PC-9 (cell line): ENCODE data around the gene MOB3B. TPM values are rescaled to one million over a fixed set of nuclear protein-coding genes. Genes with fewer than 3 reads are reported as not detected.

Experiments
- BruUV-seq: library from RNA; stranded (reverse); fragments of 400-500 nt; replicated peaks from 2 replicates; lab custom pipeline; 2021; lab: Mats Ljungman, UMichigan
- CTCF ChIA-PET: fragments of 300-600 bp; sonication (Branson Sonifier 250); formaldehyde crosslinking; loops from one replicate; lab custom pipeline; 2022; ENCODE audit warnings: antibody characterized with exemption; lab: Charles Lee
- POLR2A ChIA-PET: fragments of 300-600 bp; sonication (Branson Sonifier 250); formaldehyde crosslinking; loops from one replicate; lab custom pipeline; 2022; ENCODE audit warnings: antibody characterized with exemption; ENCODE audit not compliant: unreplicated experiment; lab: Charles Lee
- DNase-seq, 2 experiments: peaks; one replicate each; pipeline versions ENCODE4 v3.0.0 to v3.0.0-alpha.2; 2015 to 2022; ENCODE audit warnings: mixed read lengths in 1 of 2
- H2AFZ ChIP-seq: fragments of 200-600 bp; sonication (generic); 2 replicates; pipeline ENCODE4 v1.8.1; 2017; ENCODE audit warnings: antibody characterized with exemption
- H3F3A ChIP-seq: fragments of 200-600 bp; sonication (generic); 2 replicates; pipeline ENCODE4 v1.8.1; 2017; ENCODE audit warnings: antibody characterized with exemption, mild to moderate bottlenecking, low read depth; ENCODE audit not compliant: insufficient read depth
- H3K27ac ChIP-seq: fragments of 200-600 bp; sonication (generic); 2 replicates; pipeline ENCODE4 v1.6.1; 2016; ENCODE audit warnings: mixed run types
- H3K27me3 ChIP-seq: fragments of 200-600 bp; sonication (generic); 2 replicates; pipeline ENCODE4 v1.6.1; 2016; ENCODE audit warnings: low read depth, mixed run types; ENCODE audit not compliant: insufficient read depth
- H3K36me3 ChIP-seq: fragments of 200-600 bp; sonication (generic); 2 replicates; pipeline ENCODE4 v1.6.1; 2016; ENCODE audit warnings: low read depth, mixed run types
- H3K4me1 ChIP-seq: fragments of 200-600 bp; sonication (generic); replicated peaks from 2 replicates; pipeline ENCODE4 v1.6.1; 2016; ENCODE audit warnings: mixed run types; ENCODE audit not compliant: insufficient read depth
- H3K4me2 ChIP-seq: fragments of 200-600 bp; sonication (generic); 2 replicates; pipeline ENCODE4 v1.6.1; 2017; ENCODE audit warnings: mixed run types
- H3K4me3 ChIP-seq: fragments of 200-600 bp; sonication (generic); 2 replicates; pipeline ENCODE4 v1.6.1; 2016; ENCODE audit warnings: mixed run types
- H3K79me2 ChIP-seq: fragments of 200-600 bp; sonication (generic); 2 replicates; pipeline ENCODE4 v1.6.1; 2017; ENCODE audit warnings: low read depth, mixed run types
- H3K9me2 ChIP-seq: fragments of 200-600 bp; sonication (generic); 2 replicates; pipeline ENCODE4 v1.8.1; 2017; ENCODE audit warnings: mild to moderate bottlenecking; ENCODE audit not compliant: insufficient read depth
- H3K9me3 ChIP-seq: fragments of 200-600 bp; sonication (generic); 2 replicates; pipeline ENCODE4 v1.8.1; 2016; ENCODE audit warnings: low read depth; ENCODE audit not compliant: insufficient read depth
- H4K20me1 ChIP-seq: fragments of 200-600 bp; sonication (generic); 2 replicates; pipeline ENCODE4 v1.8.1; 2017; ENCODE audit not compliant: insufficient read depth
- EZH2 ChIP-seq: fragments of 200-600 bp; sonication (generic); IDR thresholded peaks from 2 replicates; pipeline ENCODE4 v1.8.0; 2017; ENCODE audit warnings: antibody characterized with exemption, low read depth
- intact Hi-C: fragments of 100-400 bp; cut with micrococcal nuclease; formaldehyde crosslinking; loops from one replicate; pipeline ENCODE4 v1.10.0; 2022; ENCODE audit not compliant: unreplicated experiment
- total RNA-seq: library from RNA; stranded (reverse); gene quantifications from 2 replicates; pipeline ENCODE4 v1.2.3, GENCODE V29; 2021
- TF ChIP-seq, protein P1 (sequence below): fragments of 200-600 bp; sonication (generic); conservative IDR thresholded peaks from 2 replicates; pipeline ENCODE4 v1.6.1; 2017; ENCODE audit warnings: mixed run types, antibody characterized with exemption, mild to moderate bottlenecking, moderate library complexity

The MOB3B gene
- total RNA-seq, 1 experiment from 2014 or later = 4.4 TPM

DNA sequence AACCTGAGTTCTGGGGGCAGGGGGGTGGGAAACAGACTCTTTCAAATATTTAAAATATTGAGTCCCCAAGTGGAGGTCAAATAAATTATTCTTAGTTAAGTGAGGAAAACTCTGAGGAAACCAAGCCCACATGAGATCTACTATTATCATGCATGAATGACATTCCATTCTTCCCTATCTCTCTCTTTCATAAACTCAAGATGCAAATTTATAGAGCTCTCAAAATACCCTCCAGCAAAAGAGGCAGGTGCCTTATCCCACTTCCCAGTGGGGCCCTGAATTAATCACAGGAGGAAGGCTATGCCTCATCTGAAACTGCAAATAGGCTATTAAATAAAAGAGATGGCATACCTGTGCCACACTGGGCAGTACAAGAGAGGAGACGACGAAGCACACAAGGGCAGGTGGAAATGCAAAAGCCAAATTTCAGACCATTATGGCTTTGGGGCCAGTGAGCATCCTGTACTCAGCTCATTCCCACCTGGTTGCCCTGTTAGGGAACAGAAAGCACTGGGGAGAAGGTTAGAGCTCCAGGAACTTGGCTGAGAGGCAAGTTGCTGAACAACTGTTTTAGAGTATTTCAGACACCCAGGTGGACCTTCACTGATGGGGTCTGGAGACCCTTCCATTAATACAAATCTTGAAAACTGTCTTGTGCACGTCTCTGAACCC is 130.5 kb downstream of the MOB3B start:
- H3K27ac ChIP-seq = no peak overlapping the region
- CTCF ChIA-PET = no interaction called here
- H3K4me3 ChIP-seq = no peak overlapping the region
- H4K20me1 ChIP-seq = no peaks in the 10 kb centered on the region
- H3K4me2 ChIP-seq = no peak overlapping the region
- no TSS peak for BruUV-seq
- no peaks in the 10 kb centered on the region for H3K79me2 ChIP-seq
- H3K27me3 ChIP-seq = no peaks in the 10 kb centered on the region
- H3K36me3 ChIP-seq = no peaks in the 10 kb centered on the region
- no peaks in the 10 kb centered on the region for H3F3A ChIP-seq
- no peak for TF ChIP-seq EZH2
- TF ChIP-seq, protein P1, sequence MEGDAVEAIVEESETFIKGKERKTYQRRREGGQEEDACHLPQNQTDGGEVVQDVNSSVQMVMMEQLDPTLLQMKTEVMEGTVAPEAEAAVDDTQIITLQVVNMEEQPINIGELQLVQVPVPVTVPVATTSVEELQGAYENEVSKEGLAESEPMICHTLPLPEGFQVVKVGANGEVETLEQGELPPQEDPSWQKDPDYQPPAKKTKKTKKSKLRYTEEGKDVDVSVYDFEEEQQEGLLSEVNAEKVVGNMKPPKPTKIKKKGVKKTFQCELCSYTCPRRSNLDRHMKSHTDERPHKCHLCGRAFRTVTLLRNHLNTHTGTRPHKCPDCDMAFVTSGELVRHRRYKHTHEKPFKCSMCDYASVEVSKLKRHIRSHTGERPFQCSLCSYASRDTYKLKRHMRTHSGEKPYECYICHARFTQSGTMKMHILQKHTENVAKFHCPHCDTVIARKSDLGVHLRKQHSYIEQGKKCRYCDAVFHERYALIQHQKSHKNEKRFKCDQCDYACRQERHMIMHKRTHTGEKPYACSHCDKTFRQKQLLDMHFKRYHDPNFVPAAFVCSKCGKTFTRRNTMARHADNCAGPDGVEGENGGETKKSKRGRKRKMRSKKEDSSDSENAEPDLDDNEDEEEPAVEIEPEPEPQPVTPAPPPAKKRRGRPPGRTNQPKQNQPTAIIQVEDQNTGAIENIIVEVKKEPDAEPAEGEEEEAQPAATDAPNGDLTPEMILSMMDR = no peak
- H3K9me2 ChIP-seq = no peaks in the 10 kb centered on the region
- H2AFZ ChIP-seq = no peak overlapping the region
- no peaks in the 10 kb centered on the region for H3K4me1 ChIP-seq
- no peaks in the 10 kb centered on the region for H3K9me3 ChIP-seq
- POLR2A ChIA-PET = no interaction called here
- intact Hi-C loops = no loop called here
- no peak for DNase-seq

DNA sequence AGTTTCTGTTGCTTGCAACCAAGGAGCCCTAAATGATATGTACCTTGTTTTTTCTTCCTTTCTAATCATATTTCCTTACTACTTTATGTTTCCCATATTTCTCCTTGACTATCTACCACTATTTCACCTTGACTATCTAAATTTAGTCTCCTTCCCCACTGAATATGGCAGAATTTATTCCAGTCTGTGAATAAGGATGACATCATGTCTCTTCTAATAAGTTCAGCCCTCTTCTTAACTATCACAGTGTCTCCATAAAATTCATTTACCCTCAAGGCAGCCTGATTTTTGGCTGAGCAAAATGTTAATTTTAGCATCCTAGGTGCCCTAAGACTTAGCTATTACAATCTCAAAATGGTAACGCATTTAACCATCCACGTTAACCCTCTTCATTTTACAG is 133.1 kb downstream of the MOB3B start:
- Histone ChIP-seq H3K27me3 (no peaks in the 10 kb centered on the region), H3K36me3 (no peaks in the 10 kb centered on the region), H3K9me2 (no peaks in the 10 kb centered on the region), H3F3A (no peaks in the 10 kb centered on the region), H3K9me3 (no peaks in the 10 kb centered on the region), H3K4me2 (no peak overlapping the region), H3K4me3 (no peak overlapping the region), H3K27ac (no peak overlapping the region), H2AFZ (no peak overlapping the region), H3K4me1 (no peaks in the 10 kb centered on the region), H3K79me2 (no peaks in the 10 kb centered on the region), H4K20me1 (no peaks in the 10 kb centered on the region)
- ChIA-PET POLR2A (no interaction called here), CTCF (no interaction called here)
- intact Hi-C loops = no loop called here
- no TSS peak for BruUV-seq
- TF ChIP-seq, protein P1 = no peak
- no peak for TF ChIP-seq EZH2
- DNase-seq = no peak

DNA sequence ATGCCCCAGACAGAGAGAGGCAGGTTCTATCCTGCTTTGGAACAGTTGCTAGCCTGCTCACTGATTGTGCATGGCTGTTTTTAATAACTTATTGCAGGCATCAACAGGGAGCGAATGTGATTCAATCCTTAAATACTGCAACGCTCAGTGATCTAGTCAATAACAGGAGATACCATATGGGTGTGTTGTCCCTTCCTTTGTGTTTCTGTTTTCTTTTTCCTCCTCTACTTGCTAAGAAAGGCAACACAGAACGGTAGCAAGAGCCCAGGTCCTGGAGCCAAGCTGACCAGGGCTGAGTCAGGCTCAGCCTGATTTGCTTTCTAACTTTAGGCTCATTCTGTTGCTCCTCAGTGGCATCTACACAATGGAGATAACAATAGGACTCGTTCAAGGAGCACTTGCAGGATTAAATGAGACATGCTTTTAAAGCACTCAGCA is 134.1 kb downstream of the MOB3B start:
- POLR2A ChIA-PET = no interaction called here
- Histone ChIP-seq H3K4me3 (no peak overlapping the region), H3K36me3 (no peaks in the 10 kb centered on the region), H2AFZ (no peak overlapping the region), H3K9me2 (no peaks in the 10 kb centered on the region), H3F3A (no peaks in the 10 kb centered on the region), H4K20me1 (no peaks in the 10 kb centered on the region), H3K9me3 (no peaks in the 10 kb centered on the region), H3K4me1 (no peaks in the 10 kb centered on the region), H3K27me3 (no peaks in the 10 kb centered on the region), H3K27ac (no peak overlapping the region), H3K79me2 (no peaks in the 10 kb centered on the region), H3K4me2 (no peak overlapping the region)
- intact Hi-C loops = no loop called here
- no peak for TF ChIP-seq EZH2
- TF ChIP-seq, protein P1 = no peak
- DNase-seq = no peak
- BruUV-seq = no TSS peak
- CTCF ChIA-PET = no interaction called here
